Mesothelial cell of epicardium (in vitro differentiated cells): Measurements from ENCODE around the gene MAPK4. TPM values are rescaled to one million over a fixed set of nuclear protein-coding genes. Genes with fewer than 3 reads are reported as not detected.

Experiments used
- DNase-seq, 2 experiments: peaks; one replicate each; pipeline ENCODE4 v3.0.0; 2021; ENCODE audit warnings: low spot score in 2 of 2; ENCODE audit not compliant: unreplicated experiment in 2 of 2
- H3K27ac Mint-ChIP-seq: 2 replicates; pipeline ENCODE4 v1.8.0; 2021; ENCODE audit warnings: mixed read lengths
- H3K27me3 Mint-ChIP-seq: 2 replicates; pipeline ENCODE4 v1.8.0; 2021; ENCODE audit warnings: low read depth, mixed read lengths
- H3K36me3 Mint-ChIP-seq: 2 replicates; pipeline ENCODE4 v1.8.0; 2021; ENCODE audit warnings: mixed read lengths
- H3K4me1 Mint-ChIP-seq: 2 replicates; pipeline ENCODE4 v1.8.0; 2021; ENCODE audit warnings: mixed read lengths
- H3K4me3 Mint-ChIP-seq: 2 replicates; pipeline ENCODE4 v1.8.0; 2021; ENCODE audit warnings: mild to moderate bottlenecking, moderate library complexity, mixed read lengths
- H3K9me3 Mint-ChIP-seq: 2 replicates; pipeline ENCODE4 v1.8.0; 2021; ENCODE audit warnings: mixed read lengths
- CTCF ChIP-seq: fragments of 200-600 bp; sonication (generic); IDR thresholded peaks from one replicate; pipeline ENCODE4 v1.5.0; 2021; ENCODE audit warnings: antibody characterized with exemption; ENCODE audit not compliant: unreplicated experiment
- total RNA-seq: library from RNA; stranded (reverse); gene quantifications from 3 replicates; pipeline ENCODE4 v1.2.1, GENCODE V29; 2021

Gene MAPK4
- total RNA-seq, 1 donor from 2014 or later = 6.3 TPM

DNA sequence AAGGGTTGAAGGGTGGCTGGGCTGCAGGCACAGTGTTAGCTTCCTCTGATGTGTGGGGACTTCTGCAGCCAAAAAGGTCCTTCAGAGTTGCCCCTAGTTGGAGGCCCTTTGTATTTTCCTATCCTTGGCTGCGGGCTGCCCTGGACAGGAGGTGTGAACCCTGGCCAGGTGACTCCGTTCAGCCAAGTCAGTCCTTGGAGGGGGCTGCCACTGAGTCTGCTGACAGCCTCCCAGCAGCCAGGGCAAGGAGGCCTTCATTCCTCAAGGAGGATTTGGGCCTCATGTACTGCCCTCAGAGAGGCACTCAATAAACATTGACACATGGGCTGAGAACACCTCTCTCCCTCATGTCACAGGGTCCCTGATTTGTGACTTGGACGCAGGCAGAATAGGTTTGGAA is 62.4 kb downstream of the MAPK4 start:
- DNase-seq = no peak
- H3K4me1 Mint-ChIP-seq = peaks cover 13% of the 10 kb centered on the region
- no peak overlapping the region for H3K27ac Mint-ChIP-seq
- no peaks in the 10 kb centered on the region for H3K27me3 Mint-ChIP-seq
- no peak for TF ChIP-seq CTCF
- no peak overlapping the region for H3K4me3 Mint-ChIP-seq
- peaks cover 1% of the 10 kb centered on the region for H3K36me3 Mint-ChIP-seq
- H3K9me3 Mint-ChIP-seq = no peaks in the 10 kb centered on the region

- no peak for DNase-seq
- Mint-ChIP-seq H3K9me3 (no peaks in the 10 kb centered on the region), H3K27me3 (no peaks in the 10 kb centered on the region), H3K27ac (no peak overlapping the region), H3K4me3 (no peak overlapping the region), H3K36me3 (peaks cover 1% of the 10 kb centered on the region), H3K4me1 (peaks cover 13% of the 10 kb centered on the region)
- no peak for TF ChIP-seq CTCF
These were observed 63.0 kb downstream of the MAPK4 start for GRCh38 chr18:50622865-50623393.

DNA sequence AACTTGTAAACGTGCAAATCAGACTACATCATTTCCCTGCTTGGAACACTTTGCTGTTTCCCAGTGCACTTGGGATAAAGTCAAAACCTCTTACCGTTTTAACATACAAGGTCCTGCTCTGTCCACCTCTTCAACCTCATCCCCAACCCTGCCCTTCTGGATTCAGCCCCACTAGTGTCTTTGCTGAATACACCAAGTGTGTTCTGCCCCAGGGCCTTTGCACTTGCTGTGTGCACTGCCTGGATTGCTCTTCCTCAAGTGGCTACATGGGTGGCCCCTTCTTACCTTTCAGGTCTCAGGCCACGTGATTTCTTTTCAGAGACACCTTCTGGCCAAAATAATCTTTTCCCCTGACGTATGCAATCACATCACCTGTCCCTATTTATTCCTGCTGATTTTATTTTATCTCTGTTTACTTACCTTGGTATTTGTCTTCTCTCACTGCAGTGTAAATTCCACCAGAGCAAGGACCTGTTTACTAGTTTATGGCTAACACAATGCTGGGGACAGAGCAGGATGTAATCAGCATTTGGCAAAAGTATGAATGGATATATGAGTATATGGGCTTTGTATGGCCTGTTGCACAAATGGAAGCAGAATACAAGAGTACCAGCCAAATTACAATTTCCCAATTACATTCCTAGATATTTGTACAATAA is 63.9 kb downstream of the MAPK4 start:
- H3K36me3 Mint-ChIP-seq = peaks cover 1% of the 10 kb centered on the region
- no peak overlapping the region for H3K27ac Mint-ChIP-seq
- H3K4me3 Mint-ChIP-seq = no peak overlapping the region
- no peaks in the 10 kb centered on the region for H3K27me3 Mint-ChIP-seq
- no peak for TF ChIP-seq CTCF
- no peaks in the 10 kb centered on the region for H3K9me3 Mint-ChIP-seq
- no peak for DNase-seq
- peaks cover 14% of the 10 kb centered on the region for H3K4me1 Mint-ChIP-seq

GRCh38 chr18:50624981-50625380 is 65.1 kb downstream of the MAPK4 start:
- H3K36me3 Mint-ChIP-seq = peaks cover 1% of the 10 kb centered on the region
- H3K27ac Mint-ChIP-seq = no peak overlapping the region
- no peaks in the 10 kb centered on the region for H3K27me3 Mint-ChIP-seq
- H3K4me3 Mint-ChIP-seq = no peak overlapping the region
- H3K9me3 Mint-ChIP-seq = no peaks in the 10 kb centered on the region
- no peak for DNase-seq
- TF ChIP-seq CTCF = no peak
- peaks cover 20% of the 10 kb centered on the region for H3K4me1 Mint-ChIP-seq

DNA sequence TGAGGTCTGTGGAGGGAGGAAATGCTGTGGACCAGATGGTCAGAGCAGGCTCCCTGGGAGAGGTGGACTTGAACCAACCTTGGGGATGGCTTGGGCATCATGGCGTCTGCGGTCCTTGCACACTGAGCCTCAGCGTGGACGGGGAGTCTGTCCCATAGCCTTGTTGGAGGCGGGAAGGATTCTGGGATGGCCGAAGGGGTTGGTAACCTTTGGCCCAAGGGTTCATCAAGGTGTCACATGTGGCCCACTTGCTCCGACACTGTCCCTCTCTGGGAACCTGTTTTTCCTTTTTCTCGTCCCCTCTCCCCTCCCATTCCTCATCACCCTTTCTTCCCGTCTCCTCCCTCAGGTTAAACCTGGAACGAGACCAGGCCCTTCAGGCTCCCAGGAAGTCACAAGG is 66.4 kb downstream of the MAPK4 start:
- Mint-ChIP-seq H3K4me3 (no peak overlapping the region), H3K27me3 (no peaks in the 10 kb centered on the region), H3K4me1 (peaks cover 24% of the 10 kb centered on the region), H3K36me3 (peaks cover 1% of the 10 kb centered on the region), H3K9me3 (no peaks in the 10 kb centered on the region), H3K27ac (no peak overlapping the region)
- TF ChIP-seq CTCF = no peak
- DNase-seq = no peak
